CD4-positive, alpha-beta T cell (primary cell): Measurements from ENCODE around the gene ANXA6. TPM values are rescaled to one million over a fixed set of nuclear protein-coding genes. Genes with fewer than 3 reads are reported as not detected.

Experiments used
- ATAC-seq: fragments of 200-7000 bp; cut with Tn5 transposase; one replicate; pipeline ENCODE4 v1.10.0; 2022; ENCODE audit warnings: mild to moderate bottlenecking; ENCODE audit not compliant: poor library complexity
- CTCF ChIA-PET: fragments of 350-600 bp; sonication (Branson Sonifier 250); formaldehyde crosslinking; loops from one replicate; lab custom pipeline; 2021; ENCODE audit warnings: antibody characterized with exemption, inconsistent platforms; lab: Charles Lee
- POLR2A ChIA-PET: fragments of 350-600 bp; sonication (Branson Sonifier 250); formaldehyde crosslinking; loops from one replicate; lab custom pipeline; 2021; ENCODE audit warnings: antibody characterized with exemption, inconsistent platforms; lab: Charles Lee
- DNase-seq, 14 experiments: peaks; one replicate each; pipeline ENCODE4 v3.0.0-alpha.2; 2013 to 2020; ENCODE audit warnings: mixed read lengths in 2 of 14
- H3K27ac ChIP-seq, 2 donors: one replicate each; pipeline versions ENCODE4 v1.5.1 to v1.7.0; 2013; ENCODE audit warnings: low read length in 2 of 2, low read depth in 1 of 2, mild to moderate bottlenecking in 1 of 2
- H3K27me3 ChIP-seq, 2 experiments: 1 replicate in 1 of 2; 2 replicates in 1 of 2; pipeline versions ENCODE4 v1.6.1 to v1.7.0; 2013; ENCODE audit warnings: low read length in 2 of 2, control low read depth in 1 of 2, mild to moderate bottlenecking in 1 of 2, moderate library complexity in 1 of 2; ENCODE audit not compliant: insufficient read depth in 2 of 2, control insufficient read depth in 1 of 2
- H3K36me3 ChIP-seq: one replicate; pipeline ENCODE4 v1.6.1; 2013; ENCODE audit warnings: low read length, control low read depth; ENCODE audit not compliant: insufficient read depth
- H3K4me1 ChIP-seq: one replicate; pipeline ENCODE4 v1.6.1; 2013; ENCODE audit warnings: low read length, control low read depth; ENCODE audit not compliant: insufficient read depth
- H3K4me3 ChIP-seq: one replicate; pipeline ENCODE4 v1.5.1; 2013; ENCODE audit warnings: mild to moderate bottlenecking, low read length, moderate library complexity
- H3K9me3 ChIP-seq, 2 experiments: 1 replicate in 1 of 2; 2 replicates in 1 of 2; pipeline versions ENCODE4 v1.6.1 to v1.7.0; 2013; ENCODE audit warnings: low read length in 2 of 2, mild to moderate bottlenecking in 2 of 2, control low read depth in 1 of 2, moderate library complexity in 1 of 2; ENCODE audit not compliant: control insufficient read depth in 1 of 2, insufficient read depth in 1 of 2
- H3K27ac Mint-ChIP-seq: one replicate; pipeline ENCODE4 v1.8.0; 2020; ENCODE audit warnings: mixed read lengths
- H3K27me3 Mint-ChIP-seq: one replicate; pipeline ENCODE4 v1.8.0; 2021; ENCODE audit warnings: mixed read lengths
- H3K36me3 Mint-ChIP-seq: one replicate; pipeline ENCODE4 v1.8.0; 2021; ENCODE audit warnings: low read depth, mixed read lengths
- H3K4me1 Mint-ChIP-seq: one replicate; pipeline ENCODE4 v1.8.0; 2021; ENCODE audit warnings: low read depth, mixed read lengths
- H3K4me3 Mint-ChIP-seq: one replicate; pipeline ENCODE4 v1.8.0; 2020; ENCODE audit warnings: mild to moderate bottlenecking, mixed read lengths
- H3K9me3 Mint-ChIP-seq: one replicate; pipeline ENCODE4 v1.8.0; 2020; ENCODE audit warnings: mixed read lengths
- intact Hi-C, 2 experiments: fragments of 100-400 bp; cut with DNase I in 1 of 2; cut with micrococcal nuclease in 1 of 2; formaldehyde crosslinking; loops; one replicate each; pipeline versions ENCODE4 v1.15.1 to v1.9.0; 2023 to 2025; cut with DNase I, micrococcal nuclease
- total RNA-seq, 174 experiments: library from RNA in 2 of 174; stranded (reverse) in 2 of 174; gene quantifications; one replicate each; pipeline ENCODE4 v1.2.3 and lab custom pipeline; 2021 to 2026
- TF ChIP-seq, protein P1 (sequence below): fragments of 200-600 bp; IDR thresholded peaks from one replicate; pipeline ENCODE4 v1.8.0; 2022; ENCODE audit warnings: antibody characterized with exemption, mild to moderate bottlenecking

Gene ANXA6
- total RNA-seq, 2 experiments from 2014 or later, result 108 to 130 TPM

DNA sequence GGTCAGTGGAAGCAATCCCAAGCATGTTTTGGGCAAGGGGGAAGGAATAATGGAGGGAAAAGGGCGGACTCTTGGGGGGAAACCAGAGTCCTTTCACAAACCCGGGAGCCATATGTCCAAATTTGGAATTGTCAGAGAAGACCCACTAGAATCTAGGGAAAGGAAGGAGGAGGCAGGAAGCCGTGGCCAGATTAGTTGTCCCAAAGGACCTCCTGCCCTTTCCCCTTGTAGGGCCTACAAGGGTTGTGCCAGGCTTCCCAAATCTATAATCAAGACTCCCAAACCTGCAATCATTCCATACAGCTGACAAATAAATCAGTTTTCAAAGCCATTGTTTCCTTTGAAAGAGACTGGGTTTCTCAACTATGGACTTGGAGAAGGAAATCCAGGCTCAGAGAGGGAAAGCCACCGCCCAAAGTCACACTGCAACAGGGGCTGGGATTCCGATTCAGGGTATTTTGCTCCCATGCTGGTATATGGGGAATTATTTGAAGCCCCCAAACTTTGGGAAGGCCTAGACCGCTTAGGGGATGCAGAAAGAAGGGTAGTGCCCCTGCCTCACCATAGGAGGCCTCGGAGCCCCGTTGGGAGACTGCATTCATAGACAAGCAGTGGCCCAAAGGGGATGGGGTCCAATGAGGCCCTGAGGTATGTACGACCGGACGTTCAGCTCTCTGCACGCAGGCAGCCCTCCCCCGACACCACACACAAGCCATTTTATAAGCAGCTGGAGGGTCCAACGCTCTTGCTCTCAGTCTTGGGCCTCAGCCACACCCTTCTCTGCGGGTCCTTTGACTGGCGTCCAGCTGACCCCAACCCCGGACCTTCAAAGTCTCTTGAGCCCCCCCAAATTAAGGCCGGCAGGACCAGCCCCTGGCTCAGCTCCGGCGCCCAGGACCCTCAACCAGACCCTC lies 815 bp downstream of the ANXA6 start:
- DNase-seq (peak in 6 of 14 experiments; percentile 20 to 53 (median 46)), ATAC-seq (peak; percentile 18)
- H3K27ac Mint-ChIP-seq, result peak overlapping the region; percentile 91
- H3K4me3 Mint-ChIP-seq, result peak overlapping the region; percentile 99
- intact Hi-C loops, result loop anchor here in 1 of 2 experiments (1.0 to 5.0 kb wide), 3 partner anchors 56 to 108 kb away; partner anchors contain the start of gene GM2A
- ChIA-PET CTCF (interaction anchor here (0.7 to 4.7 kb wide), 7 partner anchors 8 to 82 kb away, joined by 4 to 28 read pairs (median 5); no protein-coding TSS in a partner anchor), POLR2A (interaction anchor here (1.0 to 6.3 kb wide), 16 partner anchors 8 to 707 kb away, joined by 3 to 71 read pairs (median 5); partner anchors contain the start of genes CCDC69, GM2A and TNIP1)
- no peaks in the 10 kb centered on the region for H3K27me3 ChIP-seq
- no peaks in the 10 kb centered on the region for H3K9me3 ChIP-seq
- no peaks in the 10 kb centered on the region for H3K27me3 Mint-ChIP-seq
- H3K9me3 Mint-ChIP-seq, result no peaks in the 10 kb centered on the region
- H3K36me3 ChIP-seq, result peaks cover 12% of the 10 kb centered on the region
- peaks cover 87% of the 10 kb centered on the region for H3K4me1 Mint-ChIP-seq
- H3K4me1 ChIP-seq, result peaks cover 66% of the 10 kb centered on the region
- H3K27ac ChIP-seq, result peak overlapping the region; percentile 89 to 91
- peak overlapping the region; percentile 99 for H3K4me3 ChIP-seq
- peaks cover 42% of the 10 kb centered on the region for H3K36me3 Mint-ChIP-seq
- TF ChIP-seq, protein P1, sequence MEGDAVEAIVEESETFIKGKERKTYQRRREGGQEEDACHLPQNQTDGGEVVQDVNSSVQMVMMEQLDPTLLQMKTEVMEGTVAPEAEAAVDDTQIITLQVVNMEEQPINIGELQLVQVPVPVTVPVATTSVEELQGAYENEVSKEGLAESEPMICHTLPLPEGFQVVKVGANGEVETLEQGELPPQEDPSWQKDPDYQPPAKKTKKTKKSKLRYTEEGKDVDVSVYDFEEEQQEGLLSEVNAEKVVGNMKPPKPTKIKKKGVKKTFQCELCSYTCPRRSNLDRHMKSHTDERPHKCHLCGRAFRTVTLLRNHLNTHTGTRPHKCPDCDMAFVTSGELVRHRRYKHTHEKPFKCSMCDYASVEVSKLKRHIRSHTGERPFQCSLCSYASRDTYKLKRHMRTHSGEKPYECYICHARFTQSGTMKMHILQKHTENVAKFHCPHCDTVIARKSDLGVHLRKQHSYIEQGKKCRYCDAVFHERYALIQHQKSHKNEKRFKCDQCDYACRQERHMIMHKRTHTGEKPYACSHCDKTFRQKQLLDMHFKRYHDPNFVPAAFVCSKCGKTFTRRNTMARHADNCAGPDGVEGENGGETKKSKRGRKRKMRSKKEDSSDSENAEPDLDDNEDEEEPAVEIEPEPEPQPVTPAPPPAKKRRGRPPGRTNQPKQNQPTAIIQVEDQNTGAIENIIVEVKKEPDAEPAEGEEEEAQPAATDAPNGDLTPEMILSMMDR, result peak; percentile 11

DNA sequence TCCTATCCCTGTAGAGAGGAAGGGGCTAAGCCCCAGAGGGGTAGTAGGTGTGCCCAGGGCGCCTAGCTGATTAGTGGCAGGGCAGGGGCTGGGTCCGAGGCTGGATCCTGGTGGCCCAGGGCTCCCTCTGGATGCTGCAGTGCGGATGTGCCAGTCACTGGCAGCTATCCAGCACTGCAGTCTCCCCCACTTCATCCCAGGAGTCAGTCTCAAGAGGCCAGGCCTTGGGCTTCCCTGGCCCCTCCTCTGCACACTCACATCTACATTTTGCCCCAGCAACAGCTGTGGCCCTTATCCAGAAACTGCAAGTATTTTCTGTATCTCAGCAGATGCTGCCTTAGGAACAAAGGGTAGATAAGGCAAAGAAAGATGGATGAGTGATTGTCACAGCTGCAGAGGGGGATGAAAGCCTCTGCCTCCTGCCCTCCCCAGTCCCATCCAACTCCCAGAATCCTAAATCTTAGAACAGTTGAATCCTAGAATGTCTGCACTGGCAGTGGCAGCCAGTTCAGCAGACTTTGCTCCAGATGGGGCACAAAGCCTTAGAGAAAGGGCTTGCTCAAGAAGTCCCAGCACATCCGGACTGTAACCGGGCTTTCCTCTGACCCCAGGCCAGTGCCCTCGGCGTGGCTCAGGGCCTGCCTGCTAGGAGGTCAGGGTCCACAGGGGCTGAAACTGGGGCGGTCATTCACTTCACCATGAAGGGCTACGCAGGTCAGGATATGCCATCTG lies 1.6 kb downstream of the ANXA6 start:
- H3K27me3 ChIP-seq, result no peaks in the 10 kb centered on the region
- H3K4me1 Mint-ChIP-seq, result peaks cover 89% of the 10 kb centered on the region
- peaks cover 42% of the 10 kb centered on the region for H3K36me3 Mint-ChIP-seq
- no peaks in the 10 kb centered on the region for H3K9me3 ChIP-seq
- H3K4me1 ChIP-seq, result peaks cover 74% of the 10 kb centered on the region
- H3K27me3 Mint-ChIP-seq, result no peaks in the 10 kb centered on the region
- ChIA-PET POLR2A (interaction anchor here (1.0 to 6.3 kb wide), 10 partner anchors 7 to 706 kb away, joined by 3 to 71 read pairs (median 4); partner anchors contain the start of gene GM2A), CTCF (interaction anchor here (1.4 to 4.7 kb wide), 4 partner anchors 9 to 41 kb away, joined by 4 to 28 read pairs (median 16); no protein-coding TSS in a partner anchor)
- peak overlapping the region; percentile 99 for H3K4me3 Mint-ChIP-seq
- DNase-seq (peak in 4 of 14 experiments; percentile 28 to 48 (median 40)), ATAC-seq (peak; percentile 18)
- H3K27ac ChIP-seq, result peak overlapping the region; percentile 89 to 91
- H3K9me3 Mint-ChIP-seq, result no peaks in the 10 kb centered on the region
- peaks cover 12% of the 10 kb centered on the region for H3K36me3 ChIP-seq
- H3K27ac Mint-ChIP-seq, result peak overlapping the region; percentile 91
- TF ChIP-seq, protein P1, result no peak
- intact Hi-C loops, result loop anchor here in 1 of 2 experiments (2.0 to 5.0 kb wide), 3 partner anchors 15 to 96 kb away; partner anchors contain the start of gene GM2A
- peak overlapping the region; percentile 99 for H3K4me3 ChIP-seq
